Neutrophil (primary cell): ENCODE measurements around the gene ANO10.
"Not testable (repeated sequence)": the region's sequence is repeated elsewhere in the genome, so short reads cannot be mapped to it uniquely, and the experiment has no call there.

Experiments
- H3K27ac ChIP-seq: fragments of 200-600 bp; sonication (generic); 2 replicates; pipeline ENCODE4 v1.5.1; 2016; ENCODE audit warnings: mild to moderate bottlenecking, moderate library complexity
- H3K27me3 ChIP-seq: fragments of 200-600 bp; sonication (generic); 2 replicates; pipeline ENCODE4 v1.6.0; 2016; ENCODE audit warnings: mild to moderate bottlenecking
- H3K36me3 ChIP-seq: fragments of 200-600 bp; sonication (generic); 2 replicates; pipeline ENCODE4 v1.5.1; 2017
- H3K4me1 ChIP-seq, 2 experiments: fragments of 200-600 bp in 1 of 2; sonication (generic) in 1 of 2; 1 replicate in 1 of 2; 2 replicates in 1 of 2; pipeline versions ENCODE4 v1.5.1 to v1.6.1; 2013 to 2016; ENCODE audit warnings: low read depth in 1 of 2, low read length in 1 of 2, mild to moderate bottlenecking in 1 of 2, moderate library complexity in 1 of 2; ENCODE audit not compliant: control insufficient read depth in 1 of 2, insufficient read depth in 1 of 2
- H3K4me3 ChIP-seq, 2 experiments: fragments of 200-600 bp in 1 of 2; sonication (generic) in 1 of 2; 1 replicate in 1 of 2; 2 replicates in 1 of 2; pipeline ENCODE4 v1.5.1; 2013 to 2016; ENCODE audit warnings: low read depth in 1 of 2, low read length in 1 of 2, mild to moderate bottlenecking in 1 of 2, moderate library complexity in 1 of 2
- H3K9me3 ChIP-seq: fragments of 200-600 bp; sonication (generic); 2 replicates; pipeline ENCODE4 v1.5.1; 2016
- TF ChIP-seq, protein P1 (sequence below): fragments of 200-600 bp; sonication (generic); IDR thresholded peaks from 2 replicates; pipeline ENCODE4 v1.5.1; 2016; ENCODE audit warnings: antibody characterized with exemption

The ANO10 gene

DNA sequence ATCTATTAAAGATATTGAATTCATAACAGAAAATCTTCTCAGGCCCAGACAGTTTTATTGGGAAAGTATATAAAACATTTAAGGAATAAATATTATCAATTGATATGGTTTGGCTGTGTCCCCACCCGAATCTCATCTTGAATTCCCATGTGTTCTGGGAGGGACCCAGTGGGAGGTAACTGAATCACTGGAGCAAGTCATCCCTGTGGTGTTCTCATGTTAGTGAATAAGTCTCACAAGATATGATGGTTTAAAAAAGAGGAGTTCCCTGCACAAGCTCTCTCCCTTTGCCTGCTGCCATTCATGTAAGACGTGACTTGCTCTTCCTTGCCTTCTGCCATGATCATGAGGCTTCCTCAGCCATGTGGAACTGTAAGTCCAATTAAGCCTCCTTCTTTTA lies 160.5 kb downstream of the ANO10 start:
- Histone ChIP-seq H3K27ac (no peak overlapping the region), H3K27me3 (no peaks in the 10 kb centered on the region), H3K4me3 (no peak overlapping the region), H3K4me1 (peaks cover 0 to 10% of the 10 kb centered on the region in 2 experiments), H3K9me3 (no peaks in the 10 kb centered on the region), H3K36me3 (peaks cover 8% of the 10 kb centered on the region)
- TF ChIP-seq, protein P1, sequence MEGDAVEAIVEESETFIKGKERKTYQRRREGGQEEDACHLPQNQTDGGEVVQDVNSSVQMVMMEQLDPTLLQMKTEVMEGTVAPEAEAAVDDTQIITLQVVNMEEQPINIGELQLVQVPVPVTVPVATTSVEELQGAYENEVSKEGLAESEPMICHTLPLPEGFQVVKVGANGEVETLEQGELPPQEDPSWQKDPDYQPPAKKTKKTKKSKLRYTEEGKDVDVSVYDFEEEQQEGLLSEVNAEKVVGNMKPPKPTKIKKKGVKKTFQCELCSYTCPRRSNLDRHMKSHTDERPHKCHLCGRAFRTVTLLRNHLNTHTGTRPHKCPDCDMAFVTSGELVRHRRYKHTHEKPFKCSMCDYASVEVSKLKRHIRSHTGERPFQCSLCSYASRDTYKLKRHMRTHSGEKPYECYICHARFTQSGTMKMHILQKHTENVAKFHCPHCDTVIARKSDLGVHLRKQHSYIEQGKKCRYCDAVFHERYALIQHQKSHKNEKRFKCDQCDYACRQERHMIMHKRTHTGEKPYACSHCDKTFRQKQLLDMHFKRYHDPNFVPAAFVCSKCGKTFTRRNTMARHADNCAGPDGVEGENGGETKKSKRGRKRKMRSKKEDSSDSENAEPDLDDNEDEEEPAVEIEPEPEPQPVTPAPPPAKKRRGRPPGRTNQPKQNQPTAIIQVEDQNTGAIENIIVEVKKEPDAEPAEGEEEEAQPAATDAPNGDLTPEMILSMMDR: no peak

GRCh38 chr3:43457038-43457437 lies 164.8 kb downstream of the ANO10 start:
- peak overlapping the region; percentile 64 for H3K27ac ChIP-seq
- peaks cover 0 to 10% of the 10 kb centered on the region in 2 experiments for H3K4me1 ChIP-seq
- not testable (repeated sequence) for H3K9me3 ChIP-seq, H3K4me3 ChIP-seq, H3K36me3 ChIP-seq, H3K27me3 ChIP-seq

GRCh38 chr3:43455233-43455632 lies 166.6 kb downstream of the ANO10 start:
- Histone ChIP-seq H3K36me3 (no peaks in the 10 kb centered on the region), H3K27ac (no peak overlapping the region)
- TF ChIP-seq, protein P1: no peak

DNA sequence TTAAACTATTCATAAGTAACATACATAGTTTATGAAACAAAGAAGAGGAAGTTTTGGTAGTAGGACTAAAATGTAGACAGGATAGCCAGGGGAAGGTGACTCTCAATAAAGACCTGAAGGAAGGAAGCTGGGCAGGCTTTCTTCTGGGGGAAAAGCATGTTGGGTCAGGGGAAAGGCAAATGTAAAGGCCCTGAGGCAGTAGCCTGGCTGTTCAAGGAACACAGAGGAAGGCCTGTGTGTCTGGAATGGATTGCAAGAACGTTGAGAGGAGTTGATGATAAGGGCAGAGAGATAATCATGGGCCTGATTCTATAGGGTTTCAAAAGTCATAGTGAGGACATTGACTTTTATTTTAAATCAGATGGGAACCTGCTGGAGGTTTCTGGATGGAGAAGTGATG lies 167.8 kb downstream of the ANO10 start:
- Histone ChIP-seq H3K9me3 (no peaks in the 10 kb centered on the region), H3K27ac (no peak overlapping the region), H3K27me3 (no peaks in the 10 kb centered on the region), H3K4me3 (no peak overlapping the region), H3K4me1 (peaks cover 0 to 10% of the 10 kb centered on the region in 2 experiments), H3K36me3 (no peaks in the 10 kb centered on the region)
- TF ChIP-seq, protein P1: no peak

More at GRCh38 chr3:43455233-43455632, 166.6 kb downstream of the ANO10 start:
- H3K27me3 ChIP-seq: no peaks in the 10 kb centered on the region
- H3K9me3 ChIP-seq: no peaks in the 10 kb centered on the region
- H3K4me3 ChIP-seq: no peak overlapping the region
- H3K4me1 ChIP-seq: peaks cover 0 to 10% of the 10 kb centered on the region in 2 experiments

DNA sequence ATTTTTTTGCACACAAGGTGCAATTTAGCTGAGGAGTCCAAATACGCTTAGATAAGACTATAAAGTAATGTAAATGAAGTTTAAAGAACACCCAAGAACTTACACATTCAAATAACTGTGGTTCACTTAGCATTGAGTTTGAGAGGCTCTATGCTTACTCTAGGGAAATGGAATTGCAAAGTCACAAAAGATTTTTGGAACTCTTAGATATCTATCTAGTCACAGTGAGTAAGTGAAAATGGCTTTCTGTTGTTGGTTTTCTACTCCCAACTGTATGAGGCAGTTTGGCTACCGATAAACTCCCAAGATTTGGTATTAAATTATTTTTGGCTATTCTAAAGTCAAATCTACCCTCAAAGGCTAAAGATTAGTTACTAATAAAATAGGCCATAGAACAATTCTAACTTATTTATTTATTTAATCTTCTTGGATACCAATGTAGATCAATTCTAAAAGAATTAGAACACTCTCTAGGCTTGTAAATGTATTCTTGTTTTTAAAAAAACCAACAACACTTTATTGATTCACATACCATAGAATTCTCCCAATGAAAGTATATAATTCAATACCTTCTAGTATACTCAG lies 170.0 kb downstream of the ANO10 start:
- TF ChIP-seq, protein P1: no peak
- H3K4me1 ChIP-seq: no peaks in the 10 kb centered on the region
- no peak overlapping the region for H3K4me3 ChIP-seq
- no peak overlapping the region for H3K27ac ChIP-seq
- no peaks in the 10 kb centered on the region for H3K36me3 ChIP-seq
- H3K9me3 ChIP-seq: no peaks in the 10 kb centered on the region
- H3K27me3 ChIP-seq: no peaks in the 10 kb centered on the region

GRCh38 chr3:43448098-43448497 lies 173.7 kb downstream of the ANO10 start:
- Histone ChIP-seq H3K27ac (no peak overlapping the region), H3K4me1 (peaks cover 0 to 7% of the 10 kb centered on the region in 2 experiments)
- TF ChIP-seq, protein P1: no peak

More at GRCh38 chr3:43448098-43448497, 173.7 kb downstream of the ANO10 start:
- H3K27me3 ChIP-seq: no peaks in the 10 kb centered on the region
- H3K4me3 ChIP-seq: no peak overlapping the region
- no peaks in the 10 kb centered on the region for H3K9me3 ChIP-seq
- no peaks in the 10 kb centered on the region for H3K36me3 ChIP-seq
